ENCODE data around the gene KCNK6.
A peak's percentile ranks its signal among the peaks of the same experiment; 100 is the strongest.

KCNK6 gene

GRCh38 chr19:38309615-38310278 is 9.9 kb upstream of the KCNK6 start:
- CTCF ChIA-PET, result interaction anchor here (1.3 to 1.4 kb wide), 2 partner anchors 65 to 75 kb away, joined by 4 read pairs; partner anchors contain the start of gene PSMD8
- DNase-seq (ENCODE audit: extremely low spot score), result no peak
- no peak for TF ChIP-seq CTCF (IDR thresholded peaks at IDR 0.05; ENCODE audit: control extremely low read depth, extremely low read depth, low read depth, missing control alignments)
- POLR2A ChIA-PET, result no interaction called here

- DNase-seq (ENCODE audit: extremely low spot score), result no peak
- POLR2A ChIA-PET, result no interaction called here
- TF ChIP-seq CTCF (IDR thresholded peaks at IDR 0.05; ENCODE audit: control extremely low read depth, extremely low read depth, low read depth, missing control alignments), result no peak
- CTCF ChIA-PET, result interaction anchor here (1.3 to 1.4 kb wide), 2 partner anchors 64 to 76 kb away, joined by 4 read pairs; partner anchors contain the start of gene PSMD8
These were observed 9.4 kb upstream of the KCNK6 start for GRCh38 chr19:38310279-38310670.

- POLR2A ChIA-PET, result interaction anchor here (0.6 kb wide), 1 partner anchor 22 kb away, joined by 3 read pairs; no protein-coding TSS in a partner anchor
- no peak for TF ChIP-seq CTCF (IDR thresholded peaks at IDR 0.05; ENCODE audit: control extremely low read depth, extremely low read depth, low read depth, missing control alignments)
- DNase-seq (ENCODE audit: extremely low spot score), result no peak
- CTCF ChIA-PET, result interaction anchor here (1.7 kb wide), 1 partner anchor 92 kb away, joined by 3 read pairs; the partner anchor contains the start of gene FAM98C
These were observed 8.7 kb upstream of the KCNK6 start for GRCh38 chr19:38310986-38311385.

GRCh38 chr19:38315657-38316476 is 3.8 kb upstream of the KCNK6 start, which contains the start of gene YIF1B:
TSS of gene YIF1B (minus strand) at chr19:38315947. CDS start at chr19:38315917, 30 bp downstream.
- ChIA-PET POLR2A (no interaction called here), CTCF (no interaction called here)
- no peak for TF ChIP-seq CTCF (IDR thresholded peaks at IDR 0.05; ENCODE audit: control extremely low read depth, extremely low read depth, low read depth, missing control alignments)
- DNase-seq (ENCODE audit: extremely low spot score), result peak; percentile 98

- no peak for DNase-seq (ENCODE audit: extremely low spot score)
- no peak for TF ChIP-seq CTCF (IDR thresholded peaks at IDR 0.05; ENCODE audit: control extremely low read depth, extremely low read depth, low read depth, missing control alignments)
- ChIA-PET POLR2A (no interaction called here), CTCF (no interaction called here)
These were observed 3.1 kb upstream of the KCNK6 start for GRCh38 chr19:38316477-38317067.

- no peak for DNase-seq (ENCODE audit: extremely low spot score)
- TF ChIP-seq CTCF (IDR thresholded peaks at IDR 0.05; ENCODE audit: control extremely low read depth, extremely low read depth, low read depth, missing control alignments), result no peak
- ChIA-PET CTCF (no interaction called here), POLR2A (no interaction called here)
These were observed 2.5 kb upstream of the KCNK6 start for GRCh38 chr19:38317104-38317612.
